Activated gamma-delta T cell treated with anti-CD3 and anti-CD28 coated beads, Interleukin-2, amount 50 U/mL, for 16 hours (primary cell): ENCODE data around the gene MTRFR.
"Not testable (repeated sequence)": the region's sequence is repeated elsewhere in the genome, so short reads cannot be mapped to it uniquely, and the experiment has no call there.

Experiments used
- DNase-seq: peaks from one replicate; pipeline ENCODE4 v3.0.0-alpha.2; 2020; ENCODE audit warnings: low read depth

Gene MTRFR

GRCh38 chr12:123232807-123233504 is at the start of gene MTRFR, which contains the start of gene MPHOSPH9:
Gene MTRFR, plus strand, starts transcription at chr12:123233436. Its CDS starts 20,239 bp downstream, at chr12:123253675.
Gene MPHOSPH9, minus strand, starts transcription at chr12:123233141. Its CDS starts 2,777 bp downstream, at chr12:123230364.
- DNase-seq, result peak; percentile 98

GRCh38 chr12:123187637-123188036 is 45.6 kb upstream of the MTRFR start:
- DNase-seq, result no peak

- no peak for DNase-seq
These were observed 33.3 kb upstream of the MTRFR start for GRCh38 chr12:123199936-123200335.

GRCh38 chr12:123200414-123200813 is 32.8 kb upstream of the MTRFR start:
- DNase-seq, result no peak

- DNase-seq, result not testable (repeated sequence)
These were observed 26.4 kb upstream of the MTRFR start for GRCh38 chr12:123206794-123207193.

DNA sequence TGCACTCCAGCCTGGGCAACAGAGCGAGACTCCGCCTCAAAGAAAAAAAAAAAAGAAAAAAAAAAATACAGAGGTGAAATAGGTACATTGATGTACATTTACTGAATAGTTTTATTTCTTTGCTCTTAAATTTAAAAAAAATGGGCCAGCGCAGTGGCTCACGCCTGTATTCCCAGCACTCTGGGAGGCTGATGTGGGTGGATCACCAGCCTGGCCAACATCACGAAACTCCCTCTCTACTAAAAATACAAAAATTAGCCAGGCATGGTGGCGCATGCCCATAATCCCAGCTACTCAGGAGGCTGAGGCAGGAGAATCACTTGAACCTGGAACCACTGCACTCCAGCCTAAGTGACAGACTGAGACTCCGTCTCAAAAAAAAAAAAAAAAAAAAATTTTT is 25.4 kb upstream of the MTRFR start:
- not testable (repeated sequence) for DNase-seq

GRCh38 chr12:123223241-123223668 is 10.0 kb upstream of the MTRFR start:
- DNase-seq, result peak; percentile 22

DNA sequence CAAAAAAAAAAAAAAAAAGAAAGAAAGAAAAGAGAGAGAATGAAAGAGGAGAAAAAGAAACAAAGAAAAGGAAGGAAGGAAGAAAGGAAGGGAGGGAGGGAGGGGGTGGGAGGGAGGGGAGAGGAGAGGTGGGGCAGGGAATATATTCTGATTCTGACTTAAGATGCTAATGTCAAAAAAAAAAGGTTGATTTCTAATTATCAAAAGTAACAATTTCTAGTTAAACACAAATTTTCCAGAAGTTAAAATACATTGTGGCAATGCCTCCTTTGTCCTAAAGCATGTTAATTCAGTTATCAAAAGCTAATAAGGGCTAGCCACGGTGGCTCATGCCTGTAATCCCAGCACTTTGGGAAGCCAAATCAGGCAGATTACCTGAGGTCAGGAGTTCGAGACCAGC is 7.8 kb upstream of the MTRFR start:
- DNase-seq, result no peak

DNA sequence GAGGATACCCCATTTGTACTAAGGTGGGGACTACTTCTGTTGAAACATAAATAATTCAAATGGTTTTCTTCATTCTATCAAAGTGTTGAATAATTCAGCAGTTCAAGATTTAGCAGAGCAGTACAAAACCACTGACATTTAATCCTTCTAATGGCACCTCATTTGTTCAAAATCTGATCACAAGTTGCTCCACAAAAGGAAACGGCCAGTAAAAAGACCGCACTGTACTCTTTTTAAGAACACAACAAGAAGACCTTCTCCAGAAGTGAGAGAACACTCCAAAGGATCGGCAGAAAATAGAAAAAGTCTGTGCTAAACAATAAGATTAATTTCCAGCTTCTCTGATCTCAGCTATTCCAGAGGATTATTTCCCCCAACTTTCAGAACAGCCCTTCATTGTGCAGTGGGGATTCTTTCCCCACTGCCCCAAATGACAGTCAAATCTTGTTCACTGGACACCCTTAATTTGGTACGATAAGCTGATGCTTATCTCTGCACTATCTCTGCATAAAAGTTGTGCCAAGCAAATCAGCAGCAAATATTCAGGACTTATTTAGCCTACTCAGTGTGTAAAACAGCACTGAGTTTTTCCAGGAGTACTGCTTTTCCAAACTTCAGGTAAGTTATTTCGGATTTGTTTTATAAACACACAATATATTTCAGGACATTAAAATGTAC is 5.5 kb upstream of the MTRFR start:
- DNase-seq, result no peak

GRCh38 chr12:123229051-123229450 is 4.2 kb upstream of the MTRFR start:
- DNase-seq, result no peak

DNA sequence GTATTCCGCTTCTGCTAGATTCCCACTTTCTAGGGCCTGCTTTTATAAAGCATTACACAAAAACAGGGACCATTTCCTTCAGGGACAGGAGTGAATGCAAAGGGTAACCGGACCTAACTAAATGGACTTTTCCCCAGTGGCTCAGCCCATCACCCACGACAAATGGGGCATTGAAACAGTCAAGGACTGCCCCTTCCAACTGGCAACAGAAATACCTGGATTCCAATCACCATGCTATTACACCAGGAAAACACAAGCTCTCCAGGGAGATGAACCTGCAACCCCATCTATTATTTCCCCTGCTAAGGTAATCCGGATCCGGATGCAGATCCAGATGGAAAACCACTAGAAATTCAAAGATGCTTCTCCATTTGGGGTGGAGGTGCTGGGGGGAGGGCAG is 1.3 kb upstream of the MTRFR start:
- DNase-seq, result no peak

GRCh38 chr12:123232472-123232806 is 797 bp upstream of the MTRFR start:
- no peak for DNase-seq

- DNase-seq, result no peak
These were observed 471 bp downstream of the MTRFR start for GRCh38 chr12:123233505-123234308.

DNA sequence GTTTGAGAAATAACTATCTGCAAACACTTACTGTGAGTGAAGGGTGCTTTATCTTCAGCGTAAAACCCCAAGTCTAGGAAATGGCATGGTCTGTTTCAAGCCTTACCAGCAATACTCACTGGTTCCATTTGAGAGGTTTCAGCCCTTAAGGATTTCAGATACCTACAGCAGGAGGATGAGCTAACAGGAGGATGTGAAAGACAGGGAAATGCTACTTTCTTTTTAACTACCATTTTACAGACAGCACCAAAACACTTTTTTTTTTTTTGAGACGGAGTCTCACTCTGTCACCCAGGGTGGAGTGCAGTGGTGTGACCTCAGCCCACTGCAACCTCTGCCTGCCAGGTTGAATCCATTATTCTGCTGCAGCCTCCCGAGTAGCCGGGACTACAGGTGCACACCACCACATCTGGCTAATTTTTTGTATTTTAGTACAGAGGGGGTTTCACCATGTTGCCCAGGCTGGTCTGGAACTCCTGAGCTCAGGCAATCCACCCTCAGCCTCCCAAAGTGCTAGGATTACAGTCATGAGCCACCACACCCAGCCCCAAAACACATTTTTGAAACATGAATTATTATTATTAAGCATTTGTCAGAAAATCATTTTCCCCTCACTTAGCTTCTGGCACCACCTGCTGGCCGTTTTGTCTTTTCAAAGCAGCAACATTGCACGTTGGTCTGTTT is 4.6 kb downstream of the MTRFR start:
- DNase-seq, result peak; percentile 61

GRCh38 chr12:123238330-123238682 is 5.1 kb downstream of the MTRFR start:
- DNase-seq, result no peak

- no peak for DNase-seq
These were observed 5.7 kb downstream of the MTRFR start for GRCh38 chr12:123238961-123239360.

GRCh38 chr12:123242116-123242904 is 9.1 kb downstream of the MTRFR start:
- DNase-seq, result no peak

DNA sequence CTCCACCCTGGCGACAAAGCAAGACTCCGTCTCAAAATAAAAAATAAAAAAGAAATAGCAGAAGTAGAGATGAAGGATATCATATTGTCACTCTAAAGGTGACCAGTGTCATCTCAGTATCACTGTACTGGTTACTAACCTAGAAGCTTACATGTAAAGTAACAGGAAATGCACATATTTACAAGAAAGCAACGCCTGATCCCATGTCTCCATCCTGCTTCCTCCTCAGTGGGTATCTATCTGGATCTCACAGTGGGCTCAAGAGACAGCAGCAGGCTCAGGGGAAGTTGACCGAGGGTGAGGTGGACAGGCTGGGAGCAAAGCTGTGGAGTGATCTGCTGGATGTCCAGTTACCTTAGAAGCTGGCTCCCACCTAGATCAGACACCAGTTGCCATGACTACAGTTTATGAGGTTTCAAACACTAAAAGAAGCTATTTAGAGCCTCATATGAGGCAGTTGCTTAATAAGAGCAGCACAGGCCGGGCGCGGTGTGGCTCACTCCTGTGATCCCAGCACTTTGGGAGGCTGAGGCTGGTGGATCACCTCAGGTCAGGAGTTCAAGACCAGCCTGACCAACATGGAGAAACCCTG is 10.5 kb downstream of the MTRFR start:
- DNase-seq, result no peak

DNA sequence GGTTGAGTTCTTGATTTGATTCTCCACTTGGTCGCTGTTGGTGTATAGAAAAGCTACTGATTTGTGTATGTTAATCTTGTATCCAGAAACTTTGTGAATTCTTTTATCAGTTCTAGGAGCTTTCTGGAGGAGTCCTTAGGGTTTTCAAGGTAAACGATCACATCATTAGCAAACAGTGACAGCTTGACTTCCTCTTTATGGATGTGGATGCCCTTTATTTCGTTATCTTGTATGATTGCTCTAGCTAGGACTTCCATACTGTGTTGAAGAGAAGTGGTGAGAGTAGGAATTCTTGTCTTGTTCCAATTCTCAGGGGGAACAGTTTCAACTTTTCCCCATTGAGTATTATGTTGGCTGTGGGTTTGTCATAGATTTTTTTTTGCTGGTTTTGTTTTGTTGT is 12.4 kb downstream of the MTRFR start:
- no peak for DNase-seq

GRCh38 chr12:123248129-123248528 is 14.9 kb downstream of the MTRFR start:
- DNase-seq, result not testable (repeated sequence)
